Kidney tubule cell (primary cell): ENCODE data around the gene PLCB3.

Experiments used
- DNase-seq: peaks from one replicate; pipeline ENCODE4 v3.0.0-alpha.2; 2018; ENCODE audit warnings: low spot score

The PLCB3 gene

DNA sequence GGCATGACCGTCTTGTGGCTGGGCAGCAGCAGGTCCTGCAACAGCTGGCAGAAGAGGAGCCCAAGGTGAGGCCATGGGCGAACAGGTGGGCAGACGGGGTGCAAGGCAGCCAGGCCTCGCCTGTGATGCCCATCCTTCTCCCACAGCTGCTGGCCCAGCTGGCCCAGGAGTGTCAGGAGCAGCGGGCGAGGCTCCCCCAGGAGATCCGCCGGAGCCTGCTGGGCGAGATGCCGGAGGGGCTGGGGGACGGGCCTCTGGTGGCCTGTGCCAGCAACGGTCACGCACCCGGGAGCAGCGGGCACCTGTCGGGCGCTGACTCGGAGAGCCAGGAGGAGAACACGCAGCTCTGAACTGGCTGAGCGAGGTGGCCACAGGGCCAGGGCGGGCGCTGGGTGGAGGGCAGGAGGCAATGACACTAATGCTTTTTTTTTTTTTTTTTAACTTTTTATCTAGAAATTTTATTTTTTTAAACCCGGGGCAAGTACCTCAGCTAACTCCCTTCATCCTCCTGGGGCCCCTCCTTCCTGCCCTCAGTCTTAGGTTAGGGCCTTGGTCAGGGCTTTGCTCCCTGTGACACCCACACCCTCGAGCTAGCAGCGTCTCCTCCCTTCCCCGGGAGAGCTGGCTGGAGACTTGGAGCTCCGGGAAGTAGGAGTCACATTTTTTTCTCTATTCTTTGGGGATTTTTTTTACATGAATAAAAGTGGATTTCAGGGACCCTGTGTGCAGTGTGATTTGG lies 16.0 kb downstream of the PLCB3 start:
- no peak for DNase-seq

DNA sequence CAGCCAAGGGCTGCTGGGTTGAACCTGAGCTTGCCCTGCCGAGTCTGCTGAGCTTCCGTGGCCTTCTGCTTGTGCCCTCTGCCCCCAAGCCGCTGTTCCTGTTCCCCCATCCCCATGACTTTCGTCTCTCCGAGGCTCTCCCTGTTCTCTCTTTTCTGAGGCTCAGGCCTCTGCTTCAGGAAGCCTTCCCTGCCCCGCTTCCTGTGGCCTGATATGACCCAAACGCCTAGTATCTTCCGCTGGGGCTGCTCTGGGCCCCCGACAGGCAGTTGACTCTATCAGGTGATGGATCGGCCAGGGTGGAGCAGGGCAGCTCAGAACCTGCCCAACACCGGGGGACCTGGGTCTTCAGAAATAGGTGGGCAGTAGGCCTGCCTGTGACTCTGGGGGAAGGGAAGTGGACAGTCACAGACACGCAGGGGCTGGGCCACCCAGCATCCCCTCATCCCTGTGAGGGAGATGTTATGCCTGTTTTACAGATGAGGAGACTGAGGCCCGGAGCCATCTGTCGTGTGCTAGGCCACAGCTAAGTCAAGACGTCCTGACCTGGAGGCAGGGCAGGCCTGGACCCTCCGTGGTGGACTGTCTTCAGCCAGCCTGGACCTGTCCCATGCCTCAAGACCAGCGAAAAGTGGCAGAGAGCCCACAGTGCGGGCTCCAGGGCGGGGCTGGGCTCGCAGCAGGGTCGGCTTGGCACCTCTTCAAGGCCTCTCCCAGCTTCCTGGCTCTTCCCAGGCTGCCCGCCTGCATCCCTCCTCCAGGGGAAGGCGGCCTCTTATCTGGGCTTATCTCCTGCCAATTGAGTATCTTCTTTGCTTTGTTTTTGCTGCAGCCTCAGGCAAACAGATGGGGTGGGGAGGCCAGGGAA lies 16.9 kb downstream of the PLCB3 start:
- DNase-seq: no peak

GRCh38 chr11:64268893-64269539 lies 17.7 kb downstream of the PLCB3 start:
- peak; percentile 77 for DNase-seq

DNA sequence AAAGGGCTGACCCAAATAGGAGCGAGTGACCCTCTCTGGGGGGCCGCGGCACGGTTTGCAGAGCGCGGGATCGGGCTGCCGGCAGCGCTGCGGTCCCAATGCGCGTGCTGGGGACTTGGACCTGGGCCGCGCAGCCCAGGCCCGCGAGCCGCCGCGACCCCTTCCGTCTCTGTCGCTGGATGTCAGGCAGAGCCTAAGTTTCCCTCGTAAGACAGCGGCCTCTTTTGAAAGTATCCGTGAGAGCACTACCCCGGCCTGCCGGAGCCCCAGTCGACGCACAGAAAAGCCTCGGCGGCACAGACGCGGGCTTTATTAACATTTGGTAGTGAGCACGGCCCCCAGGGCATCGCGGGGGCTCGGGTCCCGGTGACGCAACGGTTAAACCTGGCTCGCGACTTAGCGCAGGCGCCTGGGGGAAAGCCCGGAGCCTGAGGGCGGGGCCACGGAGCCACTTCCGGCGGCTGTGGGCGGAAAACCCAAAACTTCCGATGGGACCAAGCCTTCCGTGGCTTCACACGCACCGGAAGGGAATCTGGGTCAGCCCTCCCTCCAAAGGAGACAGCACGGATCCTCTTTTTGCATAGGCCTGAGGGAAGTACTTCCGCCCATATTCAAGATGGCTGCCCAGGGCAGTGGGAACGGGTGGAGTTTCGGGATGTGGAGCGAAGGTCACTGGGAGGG lies 18.4 kb downstream of the PLCB3 start:
- DNase-seq: peak; percentile 100

DNA sequence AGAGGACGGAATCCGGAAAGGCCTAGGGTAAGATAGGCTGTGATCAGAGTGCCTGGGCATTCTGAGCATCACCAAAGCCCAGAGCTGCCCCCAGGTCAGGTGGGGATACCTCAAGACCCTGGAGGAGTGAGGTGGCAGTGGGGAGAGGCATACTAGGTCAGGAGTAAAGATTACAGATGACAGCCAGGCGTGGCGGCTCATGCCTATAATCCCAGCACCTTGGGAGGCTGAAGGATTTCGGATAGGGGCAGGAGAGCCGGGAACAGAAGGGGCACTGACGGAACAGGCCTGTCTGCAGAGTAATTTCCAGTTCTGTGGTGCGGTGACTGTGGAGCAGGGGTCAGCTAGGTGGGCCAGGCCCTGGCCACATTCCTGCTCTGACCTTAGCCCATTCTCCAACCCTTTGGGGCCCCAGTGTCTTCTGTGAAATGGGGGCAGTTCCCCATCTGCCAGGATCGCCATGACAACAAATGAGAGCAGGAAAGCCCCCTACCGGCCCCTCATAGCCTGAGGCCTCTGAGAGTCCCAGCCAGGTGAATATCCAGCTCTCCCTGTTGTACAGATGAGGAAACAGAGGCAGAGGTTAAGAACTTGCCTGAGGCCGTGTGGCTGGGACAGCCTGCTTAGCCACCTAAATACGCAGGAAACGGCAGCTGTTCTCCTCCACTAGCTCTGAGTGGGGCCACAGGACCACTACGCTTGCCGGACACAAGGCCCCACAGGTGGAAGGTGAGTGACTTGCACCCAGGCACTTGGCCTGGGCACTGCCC lies 23.9 kb downstream of the PLCB3 start:
- no peak for DNase-seq

DNA sequence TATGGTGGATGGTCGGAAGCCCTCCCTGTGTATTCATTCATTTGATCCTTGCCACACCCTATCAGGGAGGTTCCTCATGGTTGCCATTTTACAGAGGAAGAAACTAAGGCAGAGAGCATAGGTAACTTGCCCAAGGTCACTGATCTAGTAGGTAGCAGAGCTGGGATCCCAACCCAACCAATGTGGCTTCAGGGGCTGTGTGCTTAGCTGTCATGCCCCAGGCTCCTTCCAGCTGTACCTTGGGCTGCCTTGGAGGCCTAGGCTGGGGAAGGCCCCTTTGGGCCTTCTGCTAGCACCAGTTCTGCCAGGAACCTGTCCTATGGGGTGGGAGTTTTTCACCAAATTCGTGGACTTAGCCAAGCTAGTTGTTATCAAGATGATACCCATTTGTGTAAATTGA lies 24.5 kb downstream of the PLCB3 start:
- DNase-seq: no peak

DNA sequence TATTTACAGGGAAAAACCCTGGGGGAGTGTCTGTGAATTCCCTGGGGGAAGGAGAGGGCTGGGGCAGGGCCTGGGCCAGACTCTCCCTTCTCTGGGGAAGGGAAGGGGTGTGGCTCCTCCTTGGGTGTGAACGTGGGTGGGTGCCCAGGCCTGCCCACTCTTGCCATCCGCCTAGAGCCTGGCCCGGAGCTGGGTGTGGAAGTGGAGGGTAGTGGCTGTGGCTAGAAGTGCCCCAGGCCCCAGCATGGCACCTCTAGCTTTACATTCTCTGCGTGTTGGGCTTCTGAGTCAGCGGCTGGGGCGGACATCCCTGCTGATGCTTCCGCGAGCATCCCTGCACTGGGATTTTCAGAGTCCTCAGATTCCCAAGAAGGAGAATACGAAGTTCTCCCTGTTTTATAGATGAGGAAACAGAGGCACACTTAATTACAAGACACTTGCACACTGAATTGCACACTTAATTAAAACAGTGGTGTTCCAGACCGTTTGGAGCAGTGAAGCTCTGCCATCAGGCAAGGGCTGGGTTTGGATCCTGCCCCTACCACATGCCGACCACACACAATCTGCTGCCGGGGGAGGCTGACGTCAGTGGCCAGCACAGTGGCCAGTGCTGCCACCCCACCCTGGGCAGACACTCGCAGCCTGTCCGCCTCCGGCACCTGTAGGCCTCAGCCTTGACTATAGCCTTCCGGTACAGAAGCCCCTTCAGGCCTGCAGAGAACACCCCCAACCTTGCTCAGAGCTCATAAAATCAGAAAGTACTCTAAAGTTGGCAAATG lies 25.5 kb downstream of the PLCB3 start:
- DNase-seq: no peak

DNA sequence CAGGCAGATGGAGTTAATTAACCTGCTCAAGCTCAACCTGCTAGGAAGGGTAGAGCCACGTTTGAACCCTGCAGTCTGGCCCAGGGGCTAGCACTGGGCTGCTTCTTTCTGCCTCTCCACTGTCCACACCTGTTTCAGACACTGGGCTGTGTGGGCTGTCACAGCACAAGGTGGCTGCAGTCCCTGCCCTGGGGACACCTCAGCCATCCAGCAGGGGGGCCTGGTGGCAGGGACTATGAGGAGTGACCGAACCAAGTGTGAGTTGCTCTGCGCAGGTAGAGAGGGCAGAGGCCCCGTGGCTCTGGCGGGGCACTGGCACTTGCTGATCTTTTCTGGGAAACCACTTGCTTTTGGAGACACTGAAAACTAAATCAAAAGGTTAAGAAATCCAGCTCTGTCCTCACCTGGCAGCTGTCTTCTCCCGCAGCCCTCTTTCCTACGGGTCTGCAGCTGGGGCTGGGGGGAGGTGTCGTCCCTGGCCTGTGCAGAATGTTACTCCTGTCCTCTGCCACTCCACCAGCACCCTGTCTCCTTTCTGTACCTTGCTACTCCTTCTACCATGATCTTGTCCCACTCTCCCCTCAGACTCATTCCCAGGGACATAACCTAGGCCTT lies 27.4 kb downstream of the PLCB3 start:
- no peak for DNase-seq

DNA sequence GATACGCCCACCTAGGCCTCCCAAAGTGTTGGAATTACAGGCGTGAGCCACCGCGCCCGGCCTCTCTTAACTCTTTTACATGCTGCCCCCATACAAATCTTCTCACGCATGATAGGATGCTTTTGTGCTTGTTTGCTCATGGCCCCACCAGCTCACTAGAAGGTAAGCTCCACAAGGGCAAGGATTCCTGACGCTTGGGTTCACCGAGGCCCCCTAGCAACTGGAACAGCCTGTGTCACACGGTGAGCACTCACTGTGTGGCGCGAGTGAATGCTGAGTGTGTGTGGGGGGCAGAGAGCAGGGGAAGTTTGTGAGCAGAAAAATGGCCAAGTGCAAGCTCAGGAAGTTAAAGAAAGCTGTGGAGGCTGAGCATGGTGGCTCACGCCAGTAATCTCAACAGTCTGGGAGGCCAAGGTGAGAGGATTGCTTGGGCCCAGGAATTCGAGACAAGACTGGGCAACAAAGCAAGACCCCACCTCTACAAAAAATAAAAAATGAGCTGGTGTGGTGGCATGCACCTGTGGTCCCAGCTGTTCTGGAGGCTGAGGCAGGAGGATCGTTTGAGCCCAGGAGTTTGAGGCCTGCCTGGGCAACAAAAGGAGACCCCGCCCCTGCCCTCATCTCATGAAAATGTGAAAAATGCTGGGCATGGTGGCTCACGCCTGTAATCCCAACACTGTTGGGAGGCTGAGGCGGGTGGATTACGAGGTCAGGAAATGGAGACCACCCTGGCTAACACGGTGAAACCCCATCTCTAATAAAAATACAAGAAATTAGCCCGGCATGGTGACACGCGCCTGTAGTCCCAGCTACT lies 30.8 kb downstream of the PLCB3 start:
- no peak for DNase-seq

GRCh38 chr11:64283092-64283491 lies 31.8 kb downstream of the PLCB3 start:
- DNase-seq: no peak

DNA sequence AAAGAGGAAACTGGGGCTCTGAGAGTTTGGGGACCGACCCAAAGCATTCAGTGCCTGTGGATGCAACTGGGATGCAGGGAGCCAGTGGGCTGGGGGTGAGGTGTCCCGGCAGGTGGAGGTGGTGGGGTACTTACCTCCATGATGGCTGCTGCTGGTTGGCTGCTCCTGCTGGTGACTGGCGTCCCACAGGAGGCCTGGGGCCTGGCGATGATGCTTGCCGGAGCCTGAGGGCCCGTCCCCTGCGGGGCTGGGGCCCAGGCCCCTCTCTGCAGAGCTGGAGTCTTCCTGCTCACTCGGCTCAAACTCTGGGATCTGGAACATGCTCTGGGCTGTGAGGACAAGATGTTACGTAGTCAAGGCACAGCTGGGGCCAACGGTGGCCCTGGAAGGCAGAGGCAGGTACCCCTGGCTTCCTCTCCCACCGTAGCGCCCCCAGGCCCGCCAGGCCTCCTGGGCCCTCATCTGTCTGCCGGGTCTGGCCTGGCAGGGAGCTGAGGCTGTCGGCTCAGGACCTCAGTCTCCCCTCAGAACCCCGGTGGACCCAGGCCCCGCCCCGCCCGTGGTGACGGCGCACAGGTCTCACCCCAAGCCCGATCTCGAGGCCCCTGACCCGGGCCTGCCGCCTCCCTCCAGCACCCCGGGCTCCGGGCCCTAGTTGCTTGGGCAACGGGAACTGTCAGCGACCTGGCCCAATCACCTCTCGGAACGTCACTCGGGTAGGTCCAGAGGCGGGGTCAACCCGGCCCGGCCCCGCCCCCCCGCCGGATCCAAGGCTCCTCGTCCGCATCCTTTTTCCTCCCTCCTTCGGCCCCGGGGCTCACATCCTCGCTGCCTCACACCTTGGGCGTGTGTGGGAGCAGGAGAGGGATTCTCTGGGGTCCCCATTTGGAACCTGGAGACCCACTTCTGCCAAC lies 33.0 kb downstream of the PLCB3 start, which contains the start of gene BAD:
BAD (minus strand) TSS at position 618 of the 914 bp plus-strand sequence; CDS start at position 321, 297 bp downstream.
- peak; percentile 93 for DNase-seq

- peak; percentile 77 for DNase-seq
Measured at GRCh38 chr11:64284962-64285884, 33.9 kb downstream of the PLCB3 start, which contains the start of gene GPR137. TSS of gene GPR137 (plus strand) at chr11:64285848. CDS start at chr11:64286525, 677 bp downstream.

DNA sequence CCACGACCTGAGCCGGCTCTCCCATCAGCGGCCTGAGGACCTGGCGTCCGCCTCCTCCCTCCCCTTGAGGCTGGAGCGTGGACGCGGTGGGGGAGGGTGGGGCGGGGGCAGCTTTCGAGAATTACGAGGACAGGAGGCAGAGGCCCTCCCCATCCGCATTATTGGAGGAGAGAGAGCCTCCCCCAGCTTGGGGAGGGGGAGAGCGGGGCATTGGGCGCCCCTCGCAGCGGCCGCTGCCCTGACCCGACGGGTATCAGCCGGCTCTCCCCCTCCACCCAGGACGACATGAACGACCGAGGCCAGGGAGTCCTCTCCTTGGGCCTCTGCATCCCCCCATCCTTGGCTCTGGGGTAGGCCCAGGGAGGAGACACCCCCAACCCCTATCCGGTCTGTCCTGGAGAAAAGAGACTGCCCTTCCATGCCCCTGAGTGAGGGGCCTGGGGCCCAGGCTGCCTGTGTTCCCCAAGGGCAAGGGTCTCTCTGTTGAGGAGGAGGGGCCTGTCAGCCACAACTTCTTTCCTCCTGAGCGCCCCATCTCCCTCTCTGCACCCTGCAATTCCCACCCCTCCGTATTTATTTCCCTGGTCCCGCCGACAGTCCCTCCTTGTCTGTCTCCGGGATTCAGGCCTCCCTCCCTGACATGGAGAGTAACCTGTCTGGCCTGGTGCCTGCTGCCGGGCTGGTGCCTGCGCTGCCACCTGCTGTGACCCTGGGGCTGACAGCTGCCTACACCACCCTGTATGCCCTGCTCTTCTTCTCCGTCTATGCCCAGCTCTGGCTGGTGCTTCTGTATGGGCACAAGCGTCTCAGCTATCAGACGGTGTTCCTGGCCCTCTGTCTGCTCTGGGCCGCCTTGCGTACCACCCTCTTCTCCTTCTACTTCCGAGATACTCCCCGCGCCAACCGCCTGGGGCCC lies 34.8 kb downstream of the PLCB3 start:
- peak; percentile 30 for DNase-seq

DNA sequence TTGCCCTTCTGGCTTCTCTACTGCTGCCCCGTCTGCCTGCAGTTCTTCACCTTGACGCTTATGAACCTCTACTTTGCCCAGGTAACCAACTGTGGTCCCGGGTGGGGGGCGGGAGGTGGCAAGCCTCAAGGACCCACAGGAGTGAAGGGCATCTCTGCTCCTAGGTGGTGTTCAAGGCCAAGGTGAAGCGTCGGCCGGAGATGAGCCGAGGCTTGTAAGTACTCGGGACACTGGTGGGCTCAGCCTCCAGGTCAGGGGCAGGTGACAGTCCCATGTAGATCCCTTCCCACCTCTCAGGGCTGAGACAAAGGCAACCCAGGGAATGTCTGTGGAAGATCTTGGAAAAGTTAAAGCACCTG lies 35.5 kb downstream of the PLCB3 start:
- DNase-seq: no peak

DNA sequence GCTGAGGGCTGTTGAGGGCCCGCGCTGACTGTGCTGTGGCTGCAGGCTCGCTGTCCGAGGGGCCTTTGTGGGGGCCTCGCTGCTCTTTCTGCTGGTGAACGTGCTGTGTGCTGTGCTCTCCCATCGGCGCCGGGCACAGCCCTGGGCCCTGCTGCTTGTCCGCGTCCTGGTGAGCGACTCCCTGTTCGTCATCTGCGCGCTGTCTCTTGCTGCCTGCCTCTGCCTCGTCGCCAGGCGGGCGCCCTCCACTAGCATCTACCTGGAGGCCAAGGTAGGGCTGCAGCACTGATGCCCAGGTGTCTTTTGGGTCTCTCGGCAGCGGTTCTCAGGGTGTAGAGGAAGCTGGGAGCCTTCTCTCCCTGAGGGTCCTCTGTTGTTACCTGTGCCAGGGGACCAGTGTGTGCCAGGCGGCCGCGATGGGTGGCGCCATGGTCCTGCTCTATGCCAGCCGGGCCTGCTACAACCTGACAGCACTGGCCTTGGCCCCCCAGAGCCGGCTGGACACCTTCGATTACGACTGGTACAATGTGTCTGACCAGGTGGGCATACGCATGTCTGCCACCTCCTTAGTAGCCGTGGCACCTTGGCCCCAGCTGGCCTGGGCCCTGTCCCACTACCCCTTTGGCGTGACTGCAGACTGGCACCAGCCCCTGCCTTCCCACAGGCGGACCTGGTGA lies 36.5 kb downstream of the PLCB3 start:
- no peak for DNase-seq
